ENCODE data around the gene LURAP1L.
A peak's percentile ranks its signal among the peaks of the same experiment; 100 is the strongest.

The LURAP1L gene

DNA sequence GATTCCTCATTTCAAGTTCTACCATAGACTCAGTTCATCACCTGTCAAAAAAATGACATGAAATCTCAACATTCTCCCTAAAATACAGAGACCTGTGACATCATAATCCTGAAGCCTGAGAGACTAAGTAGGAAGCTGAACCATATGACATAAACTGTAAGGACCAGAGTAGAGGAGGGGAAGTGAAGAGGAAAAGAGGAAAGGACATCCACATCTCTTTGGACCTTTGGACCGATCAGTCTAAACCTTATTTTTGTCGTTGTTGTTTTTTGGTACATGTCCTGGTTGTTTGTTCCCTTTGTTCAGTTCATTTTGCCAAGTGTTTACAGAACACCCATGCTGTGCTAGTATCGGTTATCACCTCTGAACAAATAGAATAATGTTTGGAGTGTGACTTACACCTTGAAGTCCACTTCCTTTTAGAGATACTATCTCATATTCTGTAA, 41.9 kb downstream of the LURAP1L start:
- H3K9ac ChIP-seq (ENCODE audit: low read length), result no peak overlapping the region
- H3K27me3 ChIP-seq (ENCODE audit: control insufficient read depth, insufficient read depth, low read length), result no peaks in the 10 kb centered on the region
- peaks cover 41% of the 10 kb centered on the region for H3K4me1 ChIP-seq (ENCODE audit: control insufficient read depth, insufficient read depth, low read length)
- H3K9me3 ChIP-seq (ENCODE audit: control insufficient read depth, low read length), result no peaks in the 10 kb centered on the region
- no peak overlapping the region for H3K4me3 ChIP-seq (ENCODE audit: low read length)
- no peaks in the 10 kb centered on the region for H3K36me3 ChIP-seq (ENCODE audit: control insufficient read depth, insufficient read depth, low read length)

- no peak overlapping the region for H3K4me3 ChIP-seq (ENCODE audit: low read length)
- H3K9ac ChIP-seq (ENCODE audit: low read length), result peak overlapping the region; percentile 40
- peaks cover 41% of the 10 kb centered on the region for H3K4me1 ChIP-seq (ENCODE audit: control insufficient read depth, insufficient read depth, low read length)
- H3K9me3 ChIP-seq (ENCODE audit: control insufficient read depth, low read length), result no peaks in the 10 kb centered on the region
- H3K27me3 ChIP-seq (ENCODE audit: control insufficient read depth, insufficient read depth, low read length), result no peaks in the 10 kb centered on the region
- no peaks in the 10 kb centered on the region for H3K36me3 ChIP-seq (ENCODE audit: control insufficient read depth, insufficient read depth, low read length)
Observed at GRCh38 chr9:12817702-12818101, 42.9 kb downstream of the LURAP1L start.

- H3K9me3 ChIP-seq (ENCODE audit: control insufficient read depth, low read length), result no peaks in the 10 kb centered on the region
- no peak overlapping the region for H3K4me3 ChIP-seq (ENCODE audit: low read length)
- H3K36me3 ChIP-seq (ENCODE audit: control insufficient read depth, insufficient read depth, low read length), result no peaks in the 10 kb centered on the region
- H3K27me3 ChIP-seq (ENCODE audit: control insufficient read depth, insufficient read depth, low read length), result no peaks in the 10 kb centered on the region
- peak overlapping the region; percentile 40 for H3K9ac ChIP-seq (ENCODE audit: low read length)
- H3K4me1 ChIP-seq (ENCODE audit: control insufficient read depth, insufficient read depth, low read length), result peaks cover 41% of the 10 kb centered on the region
Observed at GRCh38 chr9:12818431-12819000, 43.7 kb downstream of the LURAP1L start.

DNA sequence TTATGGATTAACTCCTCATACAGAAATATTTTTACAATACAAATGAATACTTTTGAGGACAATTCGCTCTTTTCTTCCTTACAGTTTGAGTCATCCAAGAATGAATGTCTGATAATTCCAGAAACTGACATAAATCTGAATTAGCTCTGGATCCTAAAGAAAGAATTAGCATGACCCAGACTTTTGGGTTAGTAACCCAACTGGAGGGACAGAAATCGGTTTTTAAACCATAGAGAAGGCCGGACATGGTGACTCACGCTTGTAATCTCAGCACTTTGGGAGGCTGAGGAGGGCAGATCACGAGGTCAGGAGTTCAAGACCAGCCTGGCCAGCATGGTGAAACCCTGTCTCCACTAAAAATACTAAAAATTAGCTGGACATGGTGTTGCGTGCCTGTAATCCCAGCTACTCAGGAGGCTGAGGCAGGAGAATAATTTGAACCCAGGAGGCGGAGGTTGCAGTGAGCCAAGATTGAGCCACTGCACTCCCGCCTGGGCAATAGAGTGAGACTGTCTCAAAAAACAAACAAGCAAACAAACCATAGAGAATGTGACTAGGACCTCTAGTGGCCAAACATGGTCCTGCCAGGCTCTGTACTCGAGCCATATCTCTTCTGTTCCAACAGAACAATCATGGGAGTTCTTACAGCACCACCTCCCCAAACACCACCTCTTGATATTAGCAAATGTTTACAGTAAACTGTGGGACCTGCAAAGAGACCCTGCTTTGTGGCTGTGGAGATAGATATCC, 44.8 kb downstream of the LURAP1L start:
- Histone ChIP-seq H3K9me3 (ENCODE audit: control insufficient read depth, low read length) (no peaks in the 10 kb centered on the region), H3K36me3 (ENCODE audit: control insufficient read depth, insufficient read depth, low read length) (no peaks in the 10 kb centered on the region), H3K4me1 (ENCODE audit: control insufficient read depth, insufficient read depth, low read length) (peaks cover 34% of the 10 kb centered on the region), H3K9ac (ENCODE audit: low read length) (no peak overlapping the region), H3K27me3 (ENCODE audit: control insufficient read depth, insufficient read depth, low read length) (no peaks in the 10 kb centered on the region), H3K4me3 (ENCODE audit: low read length) (no peak overlapping the region)

GRCh38 chr9:12822111-12822510, 47.3 kb downstream of the LURAP1L start:
- no peaks in the 10 kb centered on the region for H3K9me3 ChIP-seq (ENCODE audit: control insufficient read depth, low read length)
- H3K36me3 ChIP-seq (ENCODE audit: control insufficient read depth, insufficient read depth, low read length), result no peaks in the 10 kb centered on the region
- H3K9ac ChIP-seq (ENCODE audit: low read length), result no peak overlapping the region
- no peak overlapping the region for H3K4me3 ChIP-seq (ENCODE audit: low read length)
- no peaks in the 10 kb centered on the region for H3K27me3 ChIP-seq (ENCODE audit: control insufficient read depth, insufficient read depth, low read length)
- peaks cover 29% of the 10 kb centered on the region for H3K4me1 ChIP-seq (ENCODE audit: control insufficient read depth, insufficient read depth, low read length)

DNA sequence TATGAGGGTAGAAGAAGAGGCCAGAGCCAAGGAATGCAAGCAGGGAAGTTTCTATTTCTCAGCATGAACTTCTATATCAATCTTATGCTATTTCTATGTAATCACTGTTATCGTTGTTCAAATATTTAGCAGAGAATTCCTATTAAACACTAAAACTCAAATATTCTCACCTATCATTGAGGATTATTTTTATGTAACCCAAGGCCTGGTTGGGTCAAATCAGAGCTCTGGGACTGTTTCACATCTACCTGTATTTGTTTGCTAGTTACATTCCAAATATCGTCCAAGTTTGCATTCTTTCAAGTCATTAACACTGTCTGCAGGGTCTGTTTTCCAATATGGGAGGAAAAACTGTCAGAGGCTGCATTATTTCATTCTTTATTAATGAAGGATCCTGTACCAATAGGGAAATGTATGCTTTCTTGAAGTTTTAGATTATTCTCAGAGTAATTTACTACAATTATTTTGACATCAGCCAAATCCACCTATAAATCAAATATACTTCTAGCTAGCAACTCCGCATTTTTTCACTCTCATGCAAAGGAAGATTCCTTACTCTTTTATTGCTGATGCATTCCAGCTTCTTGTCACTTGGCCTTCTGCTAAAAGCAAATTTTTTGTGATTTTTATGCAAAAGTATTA, 52.2 kb downstream of the LURAP1L start:
- Histone ChIP-seq H3K4me1 (ENCODE audit: control insufficient read depth, insufficient read depth, low read length) (peaks cover 12% of the 10 kb centered on the region), H3K4me3 (ENCODE audit: low read length) (no peak overlapping the region), H3K36me3 (ENCODE audit: control insufficient read depth, insufficient read depth, low read length) (no peaks in the 10 kb centered on the region), H3K27me3 (ENCODE audit: control insufficient read depth, insufficient read depth, low read length) (no peaks in the 10 kb centered on the region), H3K9ac (ENCODE audit: low read length) (no peak overlapping the region), H3K9me3 (ENCODE audit: control insufficient read depth, low read length) (no peaks in the 10 kb centered on the region)

- H3K27me3 ChIP-seq (ENCODE audit: control insufficient read depth, insufficient read depth, low read length), result no peaks in the 10 kb centered on the region
- H3K9ac ChIP-seq (ENCODE audit: low read length), result no peak overlapping the region
- H3K9me3 ChIP-seq (ENCODE audit: control insufficient read depth, low read length), result no peaks in the 10 kb centered on the region
- no peaks in the 10 kb centered on the region for H3K4me1 ChIP-seq (ENCODE audit: control insufficient read depth, insufficient read depth, low read length)
- H3K36me3 ChIP-seq (ENCODE audit: control insufficient read depth, insufficient read depth, low read length), result no peaks in the 10 kb centered on the region
- no peak overlapping the region for H3K4me3 ChIP-seq (ENCODE audit: low read length)
Observed at GRCh38 chr9:12833701-12834100, 58.9 kb downstream of the LURAP1L start.

- H3K4me3 ChIP-seq (ENCODE audit: low read length), result no peak overlapping the region
- no peaks in the 10 kb centered on the region for H3K27me3 ChIP-seq (ENCODE audit: control insufficient read depth, insufficient read depth, low read length)
Observed at GRCh38 chr9:12838546-12838945, 63.7 kb downstream of the LURAP1L start.

GRCh38 chr9:12843735-12844134, 68.9 kb downstream of the LURAP1L start:
- H3K4me1 ChIP-seq (ENCODE audit: control insufficient read depth, insufficient read depth, low read length), result no peaks in the 10 kb centered on the region
- H3K36me3 ChIP-seq (ENCODE audit: control insufficient read depth, insufficient read depth, low read length), result no peaks in the 10 kb centered on the region
- H3K9me3 ChIP-seq (ENCODE audit: control insufficient read depth, low read length), result no peaks in the 10 kb centered on the region
- H3K9ac ChIP-seq (ENCODE audit: low read length), result no peak overlapping the region
- no peak overlapping the region for H3K4me3 ChIP-seq (ENCODE audit: low read length)
- H3K27me3 ChIP-seq (ENCODE audit: control insufficient read depth, insufficient read depth, low read length), result no peaks in the 10 kb centered on the region

More at GRCh38 chr9:12838546-12838945, 63.7 kb downstream of the LURAP1L start:
- no peaks in the 10 kb centered on the region for H3K36me3 ChIP-seq (ENCODE audit: control insufficient read depth, insufficient read depth, low read length)
- no peaks in the 10 kb centered on the region for H3K9me3 ChIP-seq (ENCODE audit: control insufficient read depth, low read length)
- no peaks in the 10 kb centered on the region for H3K4me1 ChIP-seq (ENCODE audit: control insufficient read depth, insufficient read depth, low read length)
- H3K9ac ChIP-seq (ENCODE audit: low read length), result no peak overlapping the region

DNA sequence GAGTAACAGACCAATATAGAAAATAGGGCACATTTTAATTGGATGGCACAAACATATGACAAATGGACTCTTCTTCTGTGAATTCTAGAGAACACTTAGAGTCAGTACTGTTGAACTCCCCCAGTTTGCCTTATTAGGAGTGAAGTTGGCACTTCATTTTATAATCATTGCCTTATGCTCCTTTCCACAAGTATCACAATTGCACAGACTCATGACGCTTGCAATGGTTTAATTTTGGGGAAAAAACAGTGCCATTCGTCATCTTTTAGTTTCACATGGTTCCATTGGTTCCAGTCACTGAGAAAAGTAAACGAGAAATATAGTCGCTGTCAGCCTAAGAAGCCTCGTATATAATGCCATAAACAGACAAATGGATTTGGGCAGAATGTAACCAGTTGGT, 71.2 kb downstream of the LURAP1L start:
- Histone ChIP-seq H3K9me3 (ENCODE audit: control insufficient read depth, low read length) (no peaks in the 10 kb centered on the region), H3K4me3 (ENCODE audit: low read length) (no peak overlapping the region), H3K4me1 (ENCODE audit: control insufficient read depth, insufficient read depth, low read length) (peaks cover 16% of the 10 kb centered on the region), H3K9ac (ENCODE audit: low read length) (no peak overlapping the region), H3K36me3 (ENCODE audit: control insufficient read depth, insufficient read depth, low read length) (no peaks in the 10 kb centered on the region), H3K27me3 (ENCODE audit: control insufficient read depth, insufficient read depth, low read length) (no peaks in the 10 kb centered on the region)

GRCh38 chr9:12847561-12847960, 72.7 kb downstream of the LURAP1L start:
- peaks cover 16% of the 10 kb centered on the region for H3K4me1 ChIP-seq (ENCODE audit: control insufficient read depth, insufficient read depth, low read length)
- H3K4me3 ChIP-seq (ENCODE audit: low read length), result no peak overlapping the region
- no peaks in the 10 kb centered on the region for H3K27me3 ChIP-seq (ENCODE audit: control insufficient read depth, insufficient read depth, low read length)
- no peaks in the 10 kb centered on the region for H3K36me3 ChIP-seq (ENCODE audit: control insufficient read depth, insufficient read depth, low read length)
- H3K9me3 ChIP-seq (ENCODE audit: control insufficient read depth, low read length), result no peaks in the 10 kb centered on the region
- H3K9ac ChIP-seq (ENCODE audit: low read length), result no peak overlapping the region

DNA sequence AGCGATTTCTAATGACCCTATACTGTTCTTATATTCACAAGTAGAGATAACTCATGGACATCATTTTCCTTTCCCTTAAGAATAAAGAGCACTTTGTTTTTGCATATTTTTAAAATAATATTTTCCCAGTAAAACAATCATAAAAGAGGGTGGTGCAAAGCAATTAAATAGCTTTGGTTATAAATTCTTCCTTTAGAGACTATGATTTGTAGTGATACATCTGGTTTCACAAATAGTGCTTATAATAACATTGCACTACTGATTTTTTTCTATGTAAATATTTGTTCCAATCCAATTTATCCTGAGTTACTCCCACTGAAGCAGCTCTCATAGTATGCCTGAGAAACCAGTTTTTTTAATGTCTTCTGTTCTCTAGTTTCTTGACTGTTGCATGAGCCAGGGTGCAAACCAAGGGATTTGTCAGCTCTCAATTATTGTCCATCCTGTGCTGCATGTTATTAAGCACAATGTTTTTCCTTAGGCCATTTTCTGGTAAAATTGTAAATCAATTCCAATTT, 74.7 kb downstream of the LURAP1L start:
- no peak overlapping the region for H3K4me3 ChIP-seq (ENCODE audit: low read length)
- peaks cover 16% of the 10 kb centered on the region for H3K4me1 ChIP-seq (ENCODE audit: control insufficient read depth, insufficient read depth, low read length)
- no peaks in the 10 kb centered on the region for H3K27me3 ChIP-seq (ENCODE audit: control insufficient read depth, insufficient read depth, low read length)
- H3K36me3 ChIP-seq (ENCODE audit: control insufficient read depth, insufficient read depth, low read length), result no peaks in the 10 kb centered on the region
- no peaks in the 10 kb centered on the region for H3K9me3 ChIP-seq (ENCODE audit: control insufficient read depth, low read length)
- H3K9ac ChIP-seq (ENCODE audit: low read length), result no peak overlapping the region

Data from mucosa of stomach (tissue), 1 donor.